ENCODE data around the gene RARB.

- TF ChIP-seq ZBTB26 (tag by site-specific recombination; optimal IDR thresholded peaks at IDR 0.05) (no peak), YY1 (tag by site-specific recombination; IDR thresholded peaks at IDR 0.05) (no peak), ZNF639 (tag by site-specific recombination; IDR thresholded peaks at IDR 0.05) (no peak), ZNF169 (tag by site-specific recombination; IDR thresholded peaks at IDR 0.05) (no peak), ZFP37 (tag by site-specific recombination; IDR thresholded peaks at IDR 0.05) (no peak)
These were observed 2.3 kb downstream of the RARB start for GRCh38 chr3:25430287-25430934.
